Endometrial microvascular endothelial cells (primary cell): ENCODE results near the gene ARHGAP23. TPM values are rescaled to one million over a fixed set of nuclear protein-coding genes. Genes with fewer than 3 reads are reported as not detected.

ENCODE experiments used
- in situ Hi-C: cut with HindIII; loops from 2 replicates; pipeline ENCODE4 v1.10.0; 2017; ENCODE audit warnings: low sequenced_read_pairs, low pct_unique_long_range_greater_than_20kb; ENCODE audit errors: inconsistent ontology term
- total RNA-seq: library from RNA; depleted of rRNA; stranded (reverse); fragments of >200 nt; gene quantifications from one replicate; pipeline ENCODE4 v1.2.3, GENCODE V29; 2015; ENCODE audit errors: inconsistent ontology term

ARHGAP23 gene
- total RNA-seq, 1 donor from 2014 or later = 83.6 TPM

- in situ Hi-C loops = no loop called here
These were observed 12.5 kb downstream of the ARHGAP23 start for GRCh38 chr17:38440614-38441397.

GRCh38 chr17:38441429-38442061 lies 13.3 kb downstream of the ARHGAP23 start:
- in situ Hi-C loops = no loop called here

DNA sequence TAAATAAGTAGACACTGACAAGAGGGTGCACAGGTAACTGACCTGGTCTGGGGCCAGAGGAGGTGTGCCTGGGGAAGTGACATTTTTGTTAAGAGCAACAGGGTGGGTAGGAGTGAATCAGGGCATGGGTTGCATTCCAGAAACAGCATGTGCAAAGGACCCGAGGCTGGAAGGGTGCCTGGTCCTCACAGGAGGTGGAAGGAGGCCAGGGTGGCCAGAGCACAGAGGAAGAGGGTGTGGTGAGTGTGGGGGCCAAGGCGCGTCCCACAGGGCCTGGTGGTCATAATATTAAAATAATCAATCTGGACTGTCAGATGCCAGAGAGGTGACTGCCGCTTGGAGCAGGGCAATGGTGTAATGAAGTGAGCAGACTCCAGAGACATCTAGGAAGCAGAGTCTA lies 14.3 kb downstream of the ARHGAP23 start:
- in situ Hi-C loops = no loop called here

- in situ Hi-C loops = no loop called here
These were observed 15.2 kb downstream of the ARHGAP23 start for GRCh38 chr17:38443356-38444031.

- in situ Hi-C loops = no loop called here
These were observed 15.9 kb downstream of the ARHGAP23 start for GRCh38 chr17:38444151-38444550.

DNA sequence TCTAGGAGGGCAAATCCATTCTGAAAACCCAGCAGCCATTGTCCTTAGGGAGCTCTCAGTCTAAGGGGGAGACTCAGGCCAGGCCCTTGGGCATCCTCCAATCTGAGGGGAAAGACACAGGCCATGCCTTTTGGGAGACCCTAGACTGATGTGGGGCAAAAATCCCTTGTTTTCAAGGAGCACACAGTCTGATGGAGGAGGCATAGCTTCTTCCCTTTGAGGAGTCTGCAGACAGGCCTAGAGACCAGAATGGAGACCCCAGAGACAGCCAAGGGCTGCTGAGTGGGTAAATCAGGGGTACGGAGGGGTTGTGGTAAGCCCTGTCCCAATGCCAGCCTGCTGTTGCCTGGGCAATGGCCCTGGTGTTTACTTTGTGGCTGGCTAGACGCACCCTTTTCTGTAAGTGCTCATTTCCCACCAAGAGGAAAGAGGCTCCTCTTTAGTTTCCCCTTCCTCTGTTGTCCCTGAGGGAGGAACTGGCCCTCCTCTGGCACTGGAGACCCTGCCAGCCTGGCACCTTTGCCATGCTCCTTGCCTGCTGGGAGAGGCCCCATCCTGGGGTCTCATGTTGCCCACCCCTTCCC lies 19.3 kb downstream of the ARHGAP23 start:
- in situ Hi-C loops = no loop called here

GRCh38 chr17:38448208-38448771 lies 20.0 kb downstream of the ARHGAP23 start:
- in situ Hi-C loops = no loop called here

DNA sequence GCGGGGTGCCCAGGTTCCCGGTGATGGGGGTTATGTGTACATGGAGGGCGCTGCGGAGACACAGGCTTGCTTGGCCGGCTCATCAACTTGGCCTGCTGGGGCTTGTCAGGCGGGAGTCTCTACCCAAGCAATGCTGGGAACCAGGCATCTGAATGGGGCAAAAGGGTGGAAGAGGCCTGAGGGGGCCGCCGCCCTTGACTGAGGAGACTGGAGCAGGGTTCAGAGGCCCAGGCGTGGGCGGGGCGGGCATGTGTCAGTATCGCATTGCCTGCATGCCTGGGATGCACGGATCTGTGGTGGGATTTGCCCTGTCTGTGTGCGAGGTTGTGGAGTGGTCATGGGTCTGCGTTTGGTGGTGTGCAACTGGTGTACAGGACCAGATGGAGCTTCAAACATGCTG lies 21.1 kb downstream of the ARHGAP23 start:
- in situ Hi-C loops = no loop called here

DNA sequence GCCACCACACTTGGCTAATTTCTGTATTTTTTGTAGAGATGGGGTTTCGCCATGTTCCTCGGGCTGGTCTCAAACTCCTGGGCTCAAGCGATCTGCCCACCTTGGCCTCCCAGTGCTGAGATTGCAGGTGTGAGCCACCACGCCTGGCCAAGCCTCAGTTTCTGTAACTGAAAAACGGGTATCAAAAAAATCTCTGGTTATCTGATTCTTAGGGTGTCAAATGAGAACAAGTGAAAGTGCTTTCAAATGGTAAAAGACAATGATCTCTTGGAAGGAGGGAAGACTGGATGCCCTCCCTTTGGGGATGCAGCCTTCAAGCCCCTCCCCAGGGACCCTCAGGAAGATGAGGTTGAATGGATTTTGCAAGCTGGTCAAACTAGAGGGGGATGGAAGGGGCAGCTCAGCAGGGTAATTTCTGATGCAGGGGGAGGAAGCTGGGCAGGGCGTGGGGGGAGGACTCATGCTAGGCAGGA lies 22.3 kb downstream of the ARHGAP23 start:
- in situ Hi-C loops = no loop called here

GRCh38 chr17:38451030-38451839 lies 23.0 kb downstream of the ARHGAP23 start:
- in situ Hi-C loops = no loop called here

GRCh38 chr17:38451840-38452529 lies 23.7 kb downstream of the ARHGAP23 start:
- in situ Hi-C loops = no loop called here

GRCh38 chr17:38452719-38453118 lies 24.5 kb downstream of the ARHGAP23 start:
- in situ Hi-C loops = no loop called here

- in situ Hi-C loops = no loop called here
These were observed 25.7 kb downstream of the ARHGAP23 start for GRCh38 chr17:38453951-38454421.

- in situ Hi-C loops = no loop called here
These were observed 26.3 kb downstream of the ARHGAP23 start for GRCh38 chr17:38454532-38454931.

GRCh38 chr17:38455288-38455915 lies 27.1 kb downstream of the ARHGAP23 start:
- in situ Hi-C loops = no loop called here

DNA sequence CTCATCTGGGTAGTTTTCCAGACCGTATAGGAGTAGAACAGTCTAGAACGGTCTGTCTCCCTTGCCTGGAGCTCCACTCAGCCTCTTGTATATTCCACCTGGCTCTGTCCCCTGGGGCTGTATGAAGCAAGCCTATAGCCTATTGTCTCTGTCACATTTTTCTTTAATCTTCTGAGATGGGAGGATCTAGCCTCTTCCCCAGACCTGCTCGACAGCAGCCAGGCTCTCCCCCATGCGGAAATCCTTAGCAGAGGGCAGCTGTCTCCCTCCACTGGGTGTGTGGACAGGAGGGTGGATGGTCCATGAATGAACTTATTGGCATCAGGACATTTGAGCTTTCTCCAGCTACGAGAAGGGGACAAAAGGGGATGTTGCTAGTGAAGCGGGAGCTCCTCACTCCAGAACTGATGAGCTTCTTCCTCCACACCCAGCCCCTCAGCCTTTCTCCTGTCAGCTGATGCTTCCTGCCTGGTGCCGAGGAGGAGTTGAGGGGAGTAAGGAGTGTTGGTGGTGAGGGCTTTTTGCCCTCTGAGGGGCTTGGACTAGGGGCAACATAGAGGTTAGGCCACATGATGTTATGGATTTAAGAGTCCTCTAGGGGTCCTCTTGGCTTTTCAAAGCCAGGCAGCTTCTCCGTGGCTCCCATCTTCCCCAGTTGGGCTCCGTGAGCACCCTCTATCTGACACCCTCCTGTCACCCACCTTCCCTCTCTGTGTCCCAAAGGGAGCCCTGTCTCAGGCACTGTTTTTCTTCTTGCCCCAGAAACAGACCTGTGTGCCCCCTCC lies 28.0 kb downstream of the ARHGAP23 start:
- in situ Hi-C loops = no loop called here
